Glomerular endothelial cell (primary cell): ENCODE measurements around the gene SMURF1. TPM values are rescaled to one million over a fixed set of nuclear protein-coding genes. Genes with fewer than 3 reads are reported as not detected.
"Not testable (repeated sequence)": the region's sequence is repeated elsewhere in the genome, so short reads cannot be mapped to it uniquely, and the experiment has no call there.

Experiments
- DNase-seq: peaks from one replicate; pipeline ENCODE4 v3.0.0-alpha.2; 2011; ENCODE audit warnings: low read depth, low spot score; ENCODE audit errors: extremely low read depth
- total RNA-seq: library from RNA; depleted of rRNA; stranded (reverse); fragments of >200 nt; gene quantifications from 2 replicates; pipeline ENCODE4 v1.2.3, GENCODE V29; 2015

SMURF1 gene
- total RNA-seq, 1 donor from 2014 or later, result 25.0 TPM

GRCh38 chr7:99072126-99072525 lies 71.8 kb downstream of the SMURF1 start:
- no peak for DNase-seq

GRCh38 chr7:99070361-99070760 lies 73.5 kb downstream of the SMURF1 start:
- no peak for DNase-seq

- DNase-seq, result no peak
These were observed 82.7 kb downstream of the SMURF1 start for GRCh38 chr7:99061001-99061776.

- no peak for DNase-seq
These were observed 89.1 kb downstream of the SMURF1 start for GRCh38 chr7:99054781-99055180.

- no peak for DNase-seq
These were observed 92.9 kb downstream of the SMURF1 start for GRCh38 chr7:99050971-99051370.

- DNase-seq, result no peak
These were observed 96.3 kb downstream of the SMURF1 start for GRCh38 chr7:99047526-99048077.

- no peak for DNase-seq
These were observed 97.2 kb downstream of the SMURF1 start for GRCh38 chr7:99046722-99047121.

- DNase-seq, result not testable (repeated sequence)
These were observed 97.6 kb downstream of the SMURF1 start for GRCh38 chr7:99046262-99046661.

GRCh38 chr7:99044858-99045257 lies 99.0 kb downstream of the SMURF1 start:
- DNase-seq, result not testable (repeated sequence)

- DNase-seq, result peak; percentile 50
These were observed 101.0 kb downstream of the SMURF1 start for GRCh38 chr7:99042957-99043356.

GRCh38 chr7:99041526-99041925 lies 102.4 kb downstream of the SMURF1 start:
- no peak for DNase-seq

- DNase-seq, result peak; percentile 87
These were observed 103.6 kb downstream of the SMURF1 start for GRCh38 chr7:99040104-99040958.

- no peak for DNase-seq
These were observed 104.5 kb downstream of the SMURF1 start for GRCh38 chr7:99039384-99039891.

- DNase-seq, result no peak
These were observed 105.6 kb downstream of the SMURF1 start for GRCh38 chr7:99038086-99038855.

GRCh38 chr7:99037327-99037940 lies 106.5 kb downstream of the SMURF1 start:
- no peak for DNase-seq

GRCh38 chr7:99036546-99037111 lies 107.3 kb downstream of the SMURF1 start:
- no peak for DNase-seq

- DNase-seq, result no peak
These were observed 108.0 kb downstream of the SMURF1 start for GRCh38 chr7:99035723-99036545.

GRCh38 chr7:99034932-99035722 lies 108.8 kb downstream of the SMURF1 start:
- no peak for DNase-seq
